K562 (cell line): ENCODE data around the gene TMCC2. TPM values are rescaled to one million over a fixed set of nuclear protein-coding genes. Genes with fewer than 3 reads are reported as not detected.
A peak's percentile ranks its signal among the peaks of the same experiment; 100 is the strongest.

Experiments
- ATAC-seq: fragments of 200-7000 bp; cut with Tn5 transposase; 3 replicates; pipeline ENCODE4 v1.9.1; 2020; ENCODE audit warnings: moderate library complexity
- BruUV-seq: library from RNA; stranded (reverse); fragments of 400-500 nt; replicated peaks from 2 replicates; lab custom pipeline; 2021; lab: Mats Ljungman, UMichigan
- CTCF ChIA-PET: fragments of 300-600 bp; formaldehyde crosslinking; extraction: SDS; loops from one replicate; lab custom pipeline; 2021; ENCODE audit warnings: low intra/inter-chr PET ratio; lab: Yijun Ruan, JAX
- POLR2A ChIA-PET: fragments of 300-600, 350-650 bp; sonication (Branson Sonifier 250); formaldehyde crosslinking; extraction: SDS; loops from one replicate; lab custom pipeline; 2021; ENCODE audit warnings: antibody characterized with exemption, inconsistent platforms; lab: Yijun Ruan, JAX
- DNase-seq, 4 experiments: peaks; one replicate each; pipeline versions ENCODE4 v3.0.0 to v3.0.0-alpha.2; 2011 to 2018; ENCODE audit warnings: low spot score in 3 of 4, mixed read lengths in 3 of 4; ENCODE audit errors: extremely low read depth in 1 of 4
- FAIRE-seq: peaks from 2 replicates; lab custom pipeline; 2011; peaks lifted over from hg19 to GRCh38; lab: Jason Lieb, UNC
- H2AFZ ChIP-seq: 2 replicates; pipeline ENCODE4 v1.6.0; 2011; ENCODE audit warnings: low read depth, low read length, control low read depth, inconsistent platforms
- H3K27ac ChIP-seq: fragments of 200-600 bp; 3 replicates; pipeline ENCODE4 v1.8.0; 2011; ENCODE audit warnings: low read depth, mild to moderate bottlenecking, control low read depth, inconsistent platforms, low read length, moderate library complexity, mixed read lengths; ENCODE audit errors: extremely low read depth
- H3K27me3 ChIP-seq, 2 experiments: fragments of 300-600 bp in 1 of 2; 2 replicates in 1 of 2; 3 replicates in 1 of 2; pipeline versions ENCODE4 v1.6.0 to v1.8.0; 2011; ENCODE audit warnings: inconsistent platforms in 2 of 2, low read length in 2 of 2, mild to moderate bottlenecking in 1 of 2, mixed read lengths in 1 of 2, moderate library complexity in 1 of 2; ENCODE audit not compliant: control insufficient read depth in 2 of 2, insufficient read depth in 2 of 2
- H3K36me3 ChIP-seq: fragments of 300-600 bp; 3 replicates; pipeline ENCODE4 v1.8.0; 2011; ENCODE audit warnings: mild to moderate bottlenecking, low read length, inconsistent platforms; ENCODE audit not compliant: control insufficient read depth, insufficient read depth
- H3K4me1 ChIP-seq, 2 experiments: fragments of 200-600 bp in 1 of 2; replicated peaks in 1 of 2; 2 replicates in 1 of 2; 3 replicates in 1 of 2; pipeline versions ENCODE4 v1.5.1 to v1.8.0; 2011; ENCODE audit warnings: inconsistent platforms in 2 of 2, low read length in 2 of 2, mild to moderate bottlenecking in 1 of 2, mixed read lengths in 1 of 2, moderate library complexity in 1 of 2; ENCODE audit not compliant: control insufficient read depth in 2 of 2, insufficient read depth in 2 of 2
- H3K4me2 ChIP-seq: 2 replicates; pipeline ENCODE4 v1.6.1; 2011; ENCODE audit warnings: low read length, control low read depth, inconsistent platforms, mixed read lengths; ENCODE audit not compliant: insufficient read depth
- H3K4me3 ChIP-seq: fragments of 200-600 bp; sonication (generic), shearing (Covaris generic); 2 replicates; pipeline ENCODE4 v1.5.1; 2016; ENCODE audit warnings: control low read depth, inconsistent platforms
- H3K79me2 ChIP-seq: fragments of 200-600 bp; 3 replicates; pipeline ENCODE4 v1.8.0; 2011; ENCODE audit warnings: low read length, inconsistent platforms; ENCODE audit not compliant: control insufficient read depth, insufficient read depth
- H3K9ac ChIP-seq, 2 experiments: 2 replicates each; pipeline versions ENCODE4 v1.6.0 to v1.6.1; 2011; ENCODE audit warnings: low read depth in 2 of 2, low read length in 2 of 2, control low read depth in 1 of 2, inconsistent platforms in 1 of 2, mild to moderate bottlenecking in 1 of 2, mixed read lengths in 1 of 2; ENCODE audit not compliant: insufficient read depth in 1 of 2
- H3K9me1 ChIP-seq: one replicate; pipeline ENCODE4 v1.6.0; 2011; ENCODE audit warnings: inconsistent platforms, mild to moderate bottlenecking, low read length, moderate library complexity; ENCODE audit not compliant: control insufficient read depth, insufficient read depth
- H3K9me3 ChIP-seq: replicated peaks from 2 replicates; pipeline ENCODE4 v1.5.1; 2011; ENCODE audit warnings: low read depth, low read length, inconsistent platforms; ENCODE audit not compliant: control insufficient read depth, insufficient read depth
- H4K20me1 ChIP-seq: replicated peaks from 2 replicates; pipeline ENCODE4 v1.6.1; 2011; ENCODE audit warnings: low read length, inconsistent platforms, mixed read lengths; ENCODE audit not compliant: control insufficient read depth, insufficient read depth
- ADNP ChIP-seq: fragments of 200-800 bp; sonication (Bioruptor generic); IDR thresholded peaks from 2 replicates; pipeline ENCODE4 v1.6.1; 2016; ENCODE audit warnings: missing genetic modification characterization, missing compliant biosample characterization
- HDAC2 ChIP-seq: fragments of 450-650 bp; IDR thresholded peaks from 2 replicates; pipeline ENCODE4 v1.6.1; 2016; ENCODE audit warnings: mild to moderate bottlenecking
- ID3 ChIP-seq, 2 experiments: fragments of 250-450 bp in 1 of 2; fragments of 450-650 bp in 1 of 2; sonication (Bioruptor Pico) in 1 of 2; IDR thresholded peaks; 2 replicates each; pipeline versions ENCODE4 v1.6.1 to v1.8.0; 2016 to 2021; ENCODE audit warnings: mild to moderate bottlenecking in 2 of 2, moderate library complexity in 2 of 2, missing compliant biosample characterization in 1 of 2, missing genetic modification characterization in 1 of 2
- KAT2B ChIP-seq: IDR thresholded peaks from one replicate; pipeline ENCODE4 v1.6.1; 2012; ENCODE audit warnings: low read depth, mild to moderate bottlenecking, control low read depth, inconsistent platforms, low read length, moderate library complexity
- KHSRP ChIP-seq: fragments of 450-650 bp; IDR thresholded peaks from 2 replicates; pipeline ENCODE4 v1.6.1; 2017
- MBD1 ChIP-seq: fragments of 250-450 bp; sonication (Bioruptor Pico); IDR thresholded peaks from 2 replicates; pipeline ENCODE4 v1.8.0; 2022; ENCODE audit warnings: inconsistent platforms
- NBN ChIP-seq: fragments of 450-650 bp; IDR thresholded peaks from 2 replicates; pipeline ENCODE4 v1.6.1; 2016; ENCODE audit warnings: low read depth, mild to moderate bottlenecking
- NCOA4 ChIP-seq: fragments of 450-650 bp; IDR thresholded peaks from 2 replicates; pipeline ENCODE4 v1.6.1; 2018; ENCODE audit warnings: mild to moderate bottlenecking; ENCODE audit not compliant: partially characterized antibody
- PPARD ChIP-seq: fragments of 250-450 bp; sonication (Bioruptor Pico); IDR thresholded peaks from 2 replicates; pipeline ENCODE4 v1.8.0; 2022; ENCODE audit warnings: inconsistent platforms, mild to moderate bottlenecking, moderate library complexity
- PTBP1 ChIP-seq: fragments of 200-400 bp; formaldehyde crosslinking; IDR thresholded peaks from 2 replicates; pipeline ENCODE4 v1.6.1; 2017; ENCODE audit warnings: low read depth, low read length
- RFX7 ChIP-seq: fragments of 250-450 bp; sonication (Bioruptor Pico); IDR thresholded peaks from 2 replicates; pipeline ENCODE4 v1.5.1; 2021; ENCODE audit warnings: mild to moderate bottlenecking
- SETDB1 ChIP-seq: IDR thresholded peaks from one replicate; pipeline ENCODE4 v1.6.1; 2012; ENCODE audit warnings: low read length, control low read depth, inconsistent platforms
- THRB ChIP-seq: fragments of 450-650 bp; formaldehyde crosslinking; conservative IDR thresholded peaks from 2 replicates; pipeline ENCODE4 v1.4.0; 2022; ENCODE audit warnings: mild to moderate bottlenecking, missing genetic modification characterization
- TRIM25 ChIP-seq: fragments of 450-650 bp; IDR thresholded peaks from 2 replicates; pipeline ENCODE4 v1.7.0; 2016; ENCODE audit warnings: borderline replicate concordance
- YBX1 ChIP-seq: fragments of 450-650 bp; IDR thresholded peaks from 2 replicates; pipeline ENCODE4 v1.7.1; 2016; ENCODE audit warnings: mild to moderate bottlenecking
- ZNF12 ChIP-seq: sonication (generic); formaldehyde crosslinking; IDR thresholded peaks from 2 replicates; pipeline ENCODE4 v1.4.0; 2020; ENCODE audit warnings: mild to moderate bottlenecking, missing genetic modification reagents
- ZNF436 ChIP-seq: fragments of 250-450, 450-650 bp; sonication (Bioruptor Pico); formaldehyde crosslinking; IDR thresholded peaks from 2 replicates; pipeline ENCODE4 v1.7.0; 2020; ENCODE audit warnings: mild to moderate bottlenecking
- ZNF766 ChIP-seq: fragments of 200-800 bp; sonication (Bioruptor generic); conservative IDR thresholded peaks from 2 replicates; pipeline ENCODE4 v1.6.1; 2016; ENCODE audit warnings: missing genetic modification characterization, missing compliant biosample characterization
- WGBS: fragments of 100-300 bp; shearing (Covaris generic); methylation state at CpG from one replicate; pipeline ENCODE4 v1.1.6; 2016; ENCODE audit warnings: low coverage, mixed read lengths; ENCODE audit not compliant: insufficient coverage; ENCODE audit errors: missing lambda C conversion rate; 5-methylcytosine and 5-hydroxymethylcytosine counted together
- in situ Hi-C: fragments of 300-500 bp; cut with MboI; formaldehyde crosslinking; loops from 4 replicates; pipeline ENCODE4 v1.15.0; 2018; ENCODE audit warnings: inconsistent platforms, mixed read lengths
- intact Hi-C: fragments of 100-400 bp; cut with micrococcal nuclease; formaldehyde crosslinking; loops from 2 replicates; pipeline ENCODE4 v1.14.2; 2022
- polyA plus RNA-seq, 8 experiments: library from polyadenylated mRNA; depleted of rRNA in 4 of 8; stranded (reverse) in 5 of 8; unstranded in 3 of 8; fragments of >200 nt; fragmentation: Nextera tagmentation in 2 of 8; fragmentation: Illumina TruSeq in 1 of 8; extraction: Ambion mirVana in 2 of 8; extraction: Trizol in 1 of 8; gene quantifications; 2 replicates each; pipeline versions ENCODE4 v1.2.1 to v1.2.3, GENCODE V29; 2011 to 2014; ENCODE audit warnings: inconsistent platforms in 1 of 8, missing spikeins in 1 of 8
- total RNA-seq, 7 experiments: library from RNA; depleted of rRNA in 6 of 7; stranded (reverse); fragments of >200 nt in 6 of 7; fragmentation: Illumina TruSeq in 2 of 7; extraction: Trizol in 2 of 7; gene quantifications; 2 replicates each; pipeline versions ENCODE4 v1.2.1 to v1.2.3, GENCODE V29; 2011 to 2021; ENCODE audit warnings: low replicate concordance in 1 of 7

The TMCC2 gene
- total and polyA plus RNA-seq, 9 of the 15 experiments (the other 6 are each of a cell fraction or from before 2014, with no cell fraction given): 0.06 to 1.8 (median 0.98) TPM

- Histone ChIP-seq H3K36me3 (no peaks in the 10 kb centered on the region), H3K9me1 (no peaks in the 10 kb centered on the region), H3K4me3 (peak within 1 kb of the TSS; percentile 85), H3K9ac (peak within 1 kb of the TSS; percentile 69 to 99), H2AFZ (peak within 1 kb of the TSS; percentile 96), H4K20me1 (no peaks in the 10 kb centered on the region), H3K4me2 (peak within 1 kb of the TSS; percentile 87), H3K79me2 (peaks cover 43% of the 10 kb centered on the region), H3K27me3 (no peaks in the 10 kb centered on the region), H3K4me1 (peaks cover 16 to 44% of the 10 kb centered on the region in 2 experiments), H3K9me3 (no peaks in the 10 kb centered on the region), H3K27ac (peak within 1 kb of the TSS; percentile 66)
- intact Hi-C loops: loop anchor here (2.0 to 5.0 kb wide), 3 partner anchors 39 to 89 kb away; no protein-coding TSS in a partner anchor
- DNase-seq: peak; percentile 95 to 99 (median 96)
- peak; percentile 95 for ATAC-seq
- BruUV-seq: no TSS peak
- WGBS: under 1% methylated on average over 62 of the region's 67 CpGs
- ChIA-PET CTCF (no interaction called here), POLR2A (interaction anchor here (0.7 to 1.2 kb wide), 4 partner anchors 11 to 600 kb away, joined by 3 to 13 read pairs (median 4); no protein-coding TSS in a partner anchor)
- FAIRE-seq: peak; percentile 80
- in situ Hi-C loops: no loop called here
- TF ChIP-seq PPARD (CRISPR knock-in tag) (no peak), RFX7 (no peak; the same call in 1 of the 2 replicates), KAT2B (no peak), SETDB1 (no peak), TRIM25 (0 out of 2 replicates have a peak, but pooled peaks have one; percentile 17), HDAC2 (peak; percentile 75; the same call in 1 of the 2 replicates), ZNF12 (CRISPR knock-in tag) (no peak), THRB (CRISPR knock-in tag) (peak; percentile 89), MBD1 (CRISPR knock-in tag) (no peak), ZNF436 (CRISPR knock-in tag) (no peak), ID3 (CRISPR knock-in tag; IDR thresholded peaks at IDR 0.05) (no peak), ID3 (tag; IDR thresholded peaks at IDR 0.05) (peak; percentile 97), ADNP (tag) (no peak), PTBP1 (0 out of 2 replicates have a peak, but pooled peaks have one; percentile 20), NCOA4 (no peak), NBN (peak; percentile 99), YBX1 (no peak), KHSRP (no peak), ZNF766 (CRISPR knock-in tag) (peak; percentile 90)
Observed at GRCh38 chr1:205211169-205211838, 16.4 kb upstream of the TMCC2 start, which contains the start of gene DSTYK. DSTYK (minus strand) TSS chr1:205211702; CDS start chr1:205211535, 167 bp downstream.
